CD14-positive monocyte (primary cell): Measurements from ENCODE around the gene IRF8. TPM values are rescaled to one million over a fixed set of nuclear protein-coding genes. Genes with fewer than 3 reads are reported as not detected.

Experiments
- DNase-seq, 3 donors: peaks; one replicate each; pipeline ENCODE4 v3.0.0-alpha.2; 2011 to 2022
- H2AFZ ChIP-seq: 2 replicates; pipeline ENCODE4 v1.6.0; 2012; ENCODE audit warnings: mild to moderate bottlenecking, low read depth, low read length, inconsistent platforms; ENCODE audit not compliant: insufficient read depth, poor library complexity, severe bottlenecking
- H3K27ac ChIP-seq, 2 donors: 1 replicate in 1 of 2; 2 replicates in 1 of 2; pipeline ENCODE4 v1.5.1; 2012 to 2013; ENCODE audit warnings: low read length in 2 of 2, control low read depth in 1 of 2, inconsistent platforms in 1 of 2, low read depth in 1 of 2, mild to moderate bottlenecking in 1 of 2
- H3K27me3 ChIP-seq, 2 donors: one replicate each; pipeline versions ENCODE4 v1.6.0 to v1.6.1; 2011 to 2013; ENCODE audit warnings: low read length in 2 of 2; ENCODE audit not compliant: control insufficient read depth in 2 of 2, insufficient read depth in 2 of 2
- H3K36me3 ChIP-seq, 2 donors: replicated peaks in 1 of 2; 1 replicate in 1 of 2; 2 replicates in 1 of 2; pipeline versions ENCODE4 v1.5.1 to v1.6.1; 2012 to 2013; ENCODE audit warnings: low read length in 2 of 2, control low read depth in 1 of 2, inconsistent platforms in 1 of 2, mild to moderate bottlenecking in 1 of 2; ENCODE audit not compliant: insufficient read depth in 2 of 2, control insufficient read depth in 1 of 2
- H3K4me1 ChIP-seq, 2 donors: 1 replicate in 1 of 2; 2 replicates in 1 of 2; pipeline versions ENCODE4 v1.5.1 to v1.6.1; 2012 to 2013; ENCODE audit warnings: low read length in 2 of 2, control low read depth in 1 of 2, inconsistent platforms in 1 of 2, mild to moderate bottlenecking in 1 of 2, moderate library complexity in 1 of 2; ENCODE audit not compliant: insufficient read depth in 2 of 2, control insufficient read depth in 1 of 2
- H3K4me2 ChIP-seq: replicated peaks from 2 replicates; pipeline ENCODE3; 2012; ENCODE audit warnings: low read length, moderate library complexity, mild to moderate bottlenecking; ENCODE audit not compliant: poor library complexity, severe bottlenecking; ENCODE audit errors: extremely low read depth
- H3K4me3 ChIP-seq, 3 experiments: fragments of 200-600 bp in 1 of 3; sonication (generic) in 1 of 3; replicated peaks in 1 of 3; 1 replicate in 2 of 3; 2 replicates in 1 of 3; pipeline ENCODE4 v1.5.1; 2011 to 2013; ENCODE audit warnings: low read length in 3 of 3, mild to moderate bottlenecking in 3 of 3, control low read depth in 2 of 3, low read depth in 2 of 3, inconsistent platforms in 1 of 3, moderate library complexity in 1 of 3
- H3K79me2 ChIP-seq: 2 replicates; pipeline ENCODE4 v1.6.0; 2012; ENCODE audit warnings: mild to moderate bottlenecking, control low read depth, inconsistent platforms, low read length, moderate library complexity; ENCODE audit not compliant: insufficient read depth
- H3K9ac ChIP-seq: 2 replicates; pipeline ENCODE4 v1.6.0; 2017; ENCODE audit warnings: low read length, mild to moderate bottlenecking; ENCODE audit not compliant: insufficient read depth, poor library complexity, severe bottlenecking
- H3K9me3 ChIP-seq, 2 donors: replicated peaks in 1 of 2; 1 replicate in 1 of 2; 2 replicates in 1 of 2; pipeline versions ENCODE4 v1.5.1 to v1.6.1; 2012 to 2013; ENCODE audit warnings: low read length in 2 of 2, control low read depth in 1 of 2; ENCODE audit not compliant: control insufficient read depth in 1 of 2, insufficient read depth in 1 of 2
- H4K20me1 ChIP-seq: 2 replicates; pipeline ENCODE4 v1.6.0; 2012; ENCODE audit warnings: mild to moderate bottlenecking, low read length, control low read depth, moderate library complexity; ENCODE audit not compliant: insufficient read depth
- H3K27ac Mint-ChIP-seq, 7 donors: one replicate each; pipeline ENCODE4 v1.8.0; 2020; ENCODE audit warnings: mild to moderate bottlenecking in 7 of 7, mixed read lengths in 7 of 7, moderate library complexity in 6 of 7, inconsistent platforms in 2 of 7
- H3K27me3 Mint-ChIP-seq, 3 donors: one replicate each; pipeline ENCODE4 v1.8.0; 2021 to 2022; ENCODE audit warnings: low read depth in 3 of 3, mild to moderate bottlenecking in 3 of 3, mixed read lengths in 3 of 3, moderate library complexity in 3 of 3, inconsistent platforms in 1 of 3
- H3K36me3 Mint-ChIP-seq, 2 donors: one replicate each; pipeline ENCODE4 v1.8.0; 2020; ENCODE audit warnings: mixed read lengths in 2 of 2, inconsistent platforms in 1 of 2, mild to moderate bottlenecking in 1 of 2
- H3K4me1 Mint-ChIP-seq: one replicate; pipeline ENCODE4 v1.8.0; 2020; ENCODE audit warnings: mild to moderate bottlenecking, mixed read lengths
- H3K4me3 Mint-ChIP-seq, 2 donors: one replicate each; pipeline ENCODE4 v1.8.0; 2020; ENCODE audit warnings: mild to moderate bottlenecking in 2 of 2, mixed read lengths in 2 of 2, moderate library complexity in 1 of 2
- H3K9me3 Mint-ChIP-seq, 7 donors: one replicate each; pipeline ENCODE4 v1.8.0; 2020 to 2022; ENCODE audit warnings: mixed read lengths in 7 of 7, mild to moderate bottlenecking in 6 of 7, moderate library complexity in 6 of 7, inconsistent platforms in 2 of 7
- CTCF ChIP-seq: fragments of 200-600 bp; IDR thresholded peaks from one replicate; pipeline ENCODE4 v1.8.0; 2022; ENCODE audit warnings: antibody characterized with exemption, mild to moderate bottlenecking
- WGBS: methylation state at CpG from one replicate; pipeline ENCODE4 v1.1.5; 2013; ENCODE audit warnings: missing lambda C conversion rate; ENCODE audit not compliant: insufficient coverage; 5-methylcytosine and 5-hydroxymethylcytosine counted together
- intact Hi-C, 2 donors: fragments of 100-400 bp; cut with micrococcal nuclease; formaldehyde crosslinking; loops; one replicate each; pipeline versions ENCODE4 v1.15.0 to v1.15.1; 2023
- polyA plus RNA-seq, 3 donors: library from polyadenylated mRNA; depleted of rRNA in 1 of 3; unstranded in 2 of 3; stranded (reverse) in 1 of 3; fragments of 300-500 nt in 2 of 3; fragments of >200 nt in 1 of 3; fragmentation: Illumina TruSeq in 2 of 3; gene quantifications; 1 replicate in 2 of 3; 2 replicates in 1 of 3; pipeline ENCODE4 v1.2.3, GENCODE V29; 2012 to 2021
- small RNA-seq: library from RNA; depleted of rRNA; stranded (forward); fragments of <200 nt; gene quantifications from one replicate; pipeline ENCODE3, GENCODE V24; 2012; ENCODE audit warnings: low read depth; ENCODE audit not compliant: insufficient read length

Gene IRF8
- polyA plus RNA-seq, 3 donors, result 157 to 187 (median 184) TPM

GRCh38 chr16:85970738-85971137 is 71.8 kb downstream of the IRF8 start:
- H3K27me3 ChIP-seq, result no peaks in the 10 kb centered on the region
- no peak for TF ChIP-seq CTCF
- H3K36me3 ChIP-seq, result no peaks in the 10 kb centered on the region
- no peak overlapping the region for H3K9ac ChIP-seq
- Mint-ChIP-seq H3K4me3 (no peak overlapping the region), H3K27me3 (peaks cover 0 to 8% (median 3%) of the 10 kb centered on the region in 3 donors), H3K27ac (no peak overlapping the region), H3K36me3 (no peaks in the 10 kb centered on the region), H3K9me3 (peaks cover 0 to 5% (median 0%) of the 10 kb centered on the region in 7 donors), H3K4me1 (peaks cover 47% of the 10 kb centered on the region)
- WGBS, result 100% methylated on average over 1 of the region's 3 CpGs
- H4K20me1 ChIP-seq, result no peaks in the 10 kb centered on the region
- H3K9me3 ChIP-seq, result no peaks in the 10 kb centered on the region
- no peak overlapping the region for H3K4me3 ChIP-seq
- no peak overlapping the region for H2AFZ ChIP-seq
- no peaks in the 10 kb centered on the region for H3K79me2 ChIP-seq
- no peak overlapping the region for H3K4me2 ChIP-seq
- intact Hi-C loops, result no loop called here
- H3K4me1 ChIP-seq, result peaks cover 37 to 45% of the 10 kb centered on the region in 2 donors
- no peak overlapping the region for H3K27ac ChIP-seq
- no peak for DNase-seq

Small RNAs within 50 kb of the gene (small RNA-seq; reads per million reads assigned to genes)
- 0.71 reads per million for gene MIR6774

Other genes starting within 250 kb of the IRF8 start
- gene GINS2, start 210.2 kb upstream of the IRF8 start, polyA plus RNA-seq, result under 1 TPM in 2 of 3 donors, not detected in 1; 0.13 to 0.28 TPM
- gene C16orf74, start 148.1 kb upstream of the IRF8 start, polyA plus RNA-seq, result 10 to 100 TPM; 11.3 to 26.6 (median 24.1) TPM
- gene EMC8, start 99.6 kb upstream of the IRF8 start, polyA plus RNA-seq, result 10 to 100 TPM; 28.2 to 30.0 (median 29.9) TPM
- gene COX4I1, start 99.5 kb upstream of the IRF8 start, polyA plus RNA-seq, result 1,000 to 10,000 TPM in 2 of 3 donors, 100 to 1,000 TPM in 1; 985 to 1,312 (median 1,132) TPM